GM18909 (cell line): ENCODE results near the gene GSX1.
"Not testable (repeated sequence)": the region's sequence is repeated elsewhere in the genome, so short reads cannot be mapped to it uniquely, and the experiment has no call there.

ENCODE experiments used
- ATAC-seq: cut with Tn5 transposase; IDR thresholded peaks from one replicate; pipeline ENCODE4 v1.9.1; 2021; ENCODE audit warnings: mild to moderate bottlenecking; ENCODE audit not compliant: unreplicated experiment, poor library complexity

Gene GSX1

GRCh38 chr13:27793507-27794367 lies 1.5 kb downstream of the GSX1 start:
- no peak for ATAC-seq

DNA sequence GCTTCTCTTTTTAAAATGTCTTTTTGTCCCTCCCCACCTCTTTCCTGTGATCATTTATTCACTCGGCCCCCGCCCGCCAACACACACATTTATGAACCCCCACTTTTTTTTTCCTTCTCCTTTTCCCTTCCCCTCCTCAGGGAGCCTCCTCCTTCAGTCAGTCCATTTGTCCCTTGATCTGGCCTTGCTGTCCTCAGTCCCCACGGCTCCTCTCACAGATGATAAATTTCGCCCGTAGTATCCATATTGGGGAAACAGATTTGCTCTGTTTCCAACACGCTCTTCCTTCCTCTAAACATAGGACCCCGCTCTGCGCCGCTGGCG lies 2.0 kb downstream of the GSX1 start:
- no peak for ATAC-seq

GRCh38 chr13:27794921-27795717 lies 2.8 kb downstream of the GSX1 start:
- ATAC-seq: no peak

DNA sequence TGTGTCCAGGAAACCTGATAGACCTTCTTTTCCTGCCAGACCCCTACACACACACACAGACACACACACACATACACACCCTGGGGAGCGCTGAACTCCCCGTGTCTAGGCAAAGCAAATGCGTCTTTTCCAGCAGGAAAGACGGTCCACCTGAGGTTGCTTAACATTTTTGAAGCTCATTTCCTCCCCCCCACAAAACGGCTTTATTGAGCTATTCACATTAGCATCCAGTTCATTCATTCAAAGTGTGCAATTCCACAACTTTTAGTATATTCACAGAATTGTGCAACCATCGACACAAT lies 3.4 kb downstream of the GSX1 start:
- ATAC-seq: no peak

DNA sequence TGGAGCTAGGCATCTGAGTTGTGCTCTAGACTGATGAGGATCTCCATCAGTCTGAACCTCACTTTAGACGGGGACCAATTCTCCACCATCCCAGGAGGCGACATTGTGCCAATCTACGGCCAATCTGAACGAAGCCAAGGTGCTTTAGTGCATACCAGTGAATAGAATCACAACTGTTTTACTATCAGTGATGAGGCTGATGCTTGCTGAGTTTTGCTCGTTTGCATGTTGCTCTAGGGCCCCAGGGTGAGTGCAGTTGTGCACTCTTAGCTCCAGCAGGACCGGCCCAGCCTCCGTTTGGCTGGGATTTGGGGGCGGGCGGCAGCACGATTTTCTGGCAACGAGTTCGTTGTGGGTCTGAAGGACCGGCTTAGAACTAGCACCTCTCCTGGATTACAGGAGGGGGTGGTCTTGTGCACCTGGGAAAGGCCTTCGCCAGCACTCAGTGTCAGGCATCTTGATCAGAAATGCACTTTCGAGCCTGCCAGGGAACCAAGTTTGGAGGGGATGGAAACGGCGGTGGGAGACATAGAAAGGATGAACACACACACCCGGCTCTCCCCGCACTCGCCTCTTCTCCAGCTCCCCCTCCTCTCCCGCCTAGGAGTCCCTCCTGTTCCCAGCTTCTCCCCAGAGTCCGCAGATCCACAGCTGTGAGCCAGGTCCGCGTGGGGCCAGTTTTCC lies 4.4 kb downstream of the GSX1 start:
- no peak for ATAC-seq

- ATAC-seq: no peak
These were observed 4.9 kb downstream of the GSX1 start for GRCh38 chr13:27797228-27797624.

DNA sequence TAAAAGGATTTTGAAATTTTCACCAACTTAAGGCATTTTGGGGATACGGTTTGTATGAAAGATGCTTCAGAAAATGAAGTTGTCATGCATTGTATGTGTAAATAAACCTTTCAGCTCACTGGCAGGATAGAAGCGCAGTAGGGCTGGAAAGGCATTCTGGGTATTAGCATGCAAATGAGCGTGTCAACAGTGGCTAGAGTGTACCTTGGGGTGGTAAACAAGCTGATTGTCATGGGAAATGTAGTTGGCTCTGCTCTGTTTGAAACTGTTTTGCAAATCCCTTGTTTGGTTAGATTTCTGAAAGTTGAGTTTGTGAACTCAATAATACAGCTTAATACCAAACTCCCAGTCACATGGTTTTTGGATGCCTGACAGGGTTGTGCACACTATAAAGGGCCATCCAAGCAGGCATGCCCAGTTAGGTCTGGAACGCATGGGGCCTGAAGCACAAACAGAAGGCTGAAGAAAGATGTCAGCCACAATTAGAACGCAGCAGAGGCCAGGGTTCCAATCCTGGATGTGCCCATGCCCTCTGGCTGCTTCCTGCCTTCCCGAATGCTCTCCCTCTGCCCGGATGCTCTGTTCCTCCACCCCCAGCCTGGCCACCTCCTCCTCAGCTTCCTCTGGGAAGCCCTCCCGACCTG lies 14.6 kb downstream of the GSX1 start:
- ATAC-seq: no peak

DNA sequence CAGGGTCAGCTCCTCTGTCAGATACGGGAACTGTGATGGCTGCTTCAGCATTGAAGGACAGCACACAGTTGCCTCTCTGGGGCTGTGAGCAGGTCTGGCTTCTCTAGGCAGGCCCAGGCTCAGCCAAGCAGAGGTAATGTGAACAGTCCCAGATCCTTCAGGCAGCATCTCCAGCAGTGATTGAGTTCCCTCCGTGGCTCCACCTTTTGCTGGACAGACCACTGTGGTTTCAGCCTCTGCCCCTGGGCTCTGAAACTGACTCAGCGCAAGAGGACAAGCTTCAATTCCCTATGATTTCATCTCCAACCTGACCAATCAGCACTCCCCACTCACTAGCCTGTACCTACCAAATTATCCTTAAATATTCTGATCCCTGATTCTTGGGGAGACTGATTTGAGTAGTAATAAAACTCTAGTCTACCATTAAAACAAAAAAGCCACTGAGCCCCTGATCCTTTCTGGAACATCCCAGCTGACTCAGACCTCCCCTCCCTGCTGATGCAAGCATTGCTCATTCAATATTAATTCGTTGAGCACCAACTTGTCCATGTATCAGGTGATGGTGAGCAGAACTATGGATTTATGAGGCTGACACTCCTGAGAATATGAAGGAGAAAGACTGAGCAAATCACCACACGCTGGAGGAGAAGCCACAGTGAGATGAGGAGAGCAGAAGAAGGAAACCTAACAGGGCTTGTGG lies 16.7 kb downstream of the GSX1 start:
- no peak for ATAC-seq

- no peak for ATAC-seq
These were observed 17.7 kb downstream of the GSX1 start for GRCh38 chr13:27810009-27810408.

DNA sequence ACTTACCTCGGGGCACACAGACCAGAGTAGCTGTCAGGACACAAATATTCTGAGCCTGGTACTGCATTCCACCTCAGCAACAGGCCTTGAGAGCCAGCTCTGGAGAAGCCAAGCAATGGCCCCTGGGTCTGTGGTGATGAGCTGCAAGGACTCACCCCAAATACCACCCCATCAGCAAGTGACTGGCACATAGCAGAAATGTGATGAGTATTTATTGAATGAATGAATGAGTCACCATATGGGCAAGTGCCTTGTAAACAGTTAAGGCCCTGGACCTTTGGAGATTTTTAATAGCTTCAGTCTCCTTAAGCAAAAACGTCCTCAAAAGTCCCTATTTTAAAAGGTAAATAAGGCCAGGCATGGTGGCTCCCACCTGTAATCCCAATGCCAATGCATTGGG lies 18.2 kb downstream of the GSX1 start:
- no peak for ATAC-seq

DNA sequence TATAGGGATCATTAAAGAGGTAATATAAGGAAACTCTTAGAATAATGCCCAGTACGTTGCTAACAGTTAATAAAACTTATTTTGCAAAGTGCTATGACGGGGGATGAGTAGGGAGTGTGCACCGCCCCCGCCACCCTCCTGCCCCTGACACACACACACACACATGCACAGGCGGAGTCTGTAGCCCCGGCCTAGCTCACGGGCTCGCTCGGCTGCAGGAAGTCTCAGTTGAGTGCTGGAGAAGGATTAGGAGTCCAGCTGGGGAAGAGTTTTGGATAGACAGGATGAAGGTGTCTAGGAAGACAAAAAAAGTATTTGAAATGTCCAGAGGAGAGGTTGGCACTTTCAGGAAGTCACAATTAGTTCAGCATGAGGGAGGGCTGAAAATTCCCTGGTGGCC lies 21.5 kb downstream of the GSX1 start:
- no peak for ATAC-seq

DNA sequence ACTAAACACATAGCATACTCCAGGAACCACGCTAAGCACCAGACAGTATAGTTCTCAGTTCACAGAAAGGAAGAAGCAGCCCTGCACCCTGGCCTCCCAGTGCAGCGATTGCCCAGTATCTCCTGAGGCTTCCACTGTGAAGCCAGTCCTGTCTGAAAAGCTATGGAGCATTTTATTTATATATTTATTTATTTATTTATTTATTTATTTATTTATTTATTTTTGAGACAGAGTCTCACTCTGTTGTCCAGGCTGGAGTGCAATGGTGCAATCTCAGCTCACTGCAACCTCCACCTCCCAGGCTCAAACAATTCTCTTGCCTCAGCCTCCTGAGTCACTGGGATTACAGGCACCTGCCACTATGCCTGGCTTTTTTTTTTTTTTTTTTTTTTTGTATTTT lies 25.5 kb downstream of the GSX1 start:
- ATAC-seq: not testable (repeated sequence)

DNA sequence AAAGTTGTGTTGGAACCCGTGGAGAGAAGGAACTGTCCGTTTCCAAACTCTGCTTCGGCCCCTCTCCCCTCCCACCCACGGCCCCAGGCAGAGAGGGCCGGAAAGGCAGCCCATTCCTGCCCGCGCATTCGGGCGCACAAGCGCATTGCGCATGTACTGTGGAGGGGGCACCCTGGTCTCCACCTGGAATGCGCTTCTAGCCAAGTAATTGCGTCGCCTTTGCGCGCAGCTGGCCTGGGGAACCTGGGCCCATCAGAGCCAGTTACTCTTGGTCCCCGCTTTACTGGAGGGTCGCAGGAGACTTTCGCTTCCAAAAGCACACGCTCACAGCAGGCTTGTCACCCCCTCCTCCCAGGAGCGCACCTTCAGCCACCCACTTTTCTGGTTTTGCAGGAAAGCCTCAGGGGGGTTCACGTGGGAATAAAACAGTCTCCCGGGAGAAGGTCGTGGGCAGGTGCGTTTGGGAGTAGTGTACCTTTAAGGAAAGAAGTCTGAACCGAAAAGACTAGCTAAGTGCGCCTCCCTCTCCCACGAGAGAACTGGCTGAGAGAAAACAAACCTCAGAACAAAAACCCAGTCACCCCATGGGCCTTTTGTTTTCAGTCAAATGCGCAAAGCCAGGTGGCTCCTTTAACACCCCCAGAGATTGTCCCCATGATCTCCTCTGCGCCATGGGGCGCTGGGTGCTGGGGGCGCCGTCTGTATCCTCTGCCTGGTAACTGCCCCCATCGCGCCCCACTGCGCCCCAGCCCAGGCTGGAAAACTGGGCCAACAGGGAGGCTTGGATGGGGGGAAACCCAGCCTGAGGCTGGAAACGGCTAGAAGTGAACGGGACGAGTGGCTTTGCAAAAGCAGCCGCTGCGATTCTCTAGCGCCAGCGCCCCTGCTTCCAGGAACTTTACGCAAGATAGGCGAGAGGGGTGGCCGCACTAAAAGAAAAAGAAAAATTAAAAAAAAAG lies 28.5 kb downstream of the GSX1 start:
- no peak for ATAC-seq

DNA sequence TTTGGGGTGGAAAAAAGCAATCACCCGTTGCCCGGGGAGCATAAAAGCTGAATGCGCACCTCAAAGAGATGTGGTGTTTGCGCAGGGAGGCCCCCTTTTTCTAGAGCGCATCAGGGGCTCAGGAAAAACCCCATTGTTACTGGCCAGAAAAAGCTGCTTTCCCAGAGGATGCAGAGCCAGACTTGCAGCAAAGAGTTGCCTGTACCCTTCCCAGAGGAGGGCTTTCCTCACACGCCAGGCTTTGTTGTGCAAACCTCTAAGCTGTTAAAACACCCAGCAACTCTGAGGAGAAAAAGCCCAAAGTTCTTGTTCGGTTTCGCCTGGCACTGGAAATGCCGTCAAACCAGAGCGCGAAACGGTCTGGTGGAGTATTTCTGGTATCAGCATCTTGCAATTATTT lies 29.3 kb downstream of the GSX1 start:
- no peak for ATAC-seq

- ATAC-seq: no peak
These were observed 30.1 kb downstream of the GSX1 start for GRCh38 chr13:27822258-27822872.

DNA sequence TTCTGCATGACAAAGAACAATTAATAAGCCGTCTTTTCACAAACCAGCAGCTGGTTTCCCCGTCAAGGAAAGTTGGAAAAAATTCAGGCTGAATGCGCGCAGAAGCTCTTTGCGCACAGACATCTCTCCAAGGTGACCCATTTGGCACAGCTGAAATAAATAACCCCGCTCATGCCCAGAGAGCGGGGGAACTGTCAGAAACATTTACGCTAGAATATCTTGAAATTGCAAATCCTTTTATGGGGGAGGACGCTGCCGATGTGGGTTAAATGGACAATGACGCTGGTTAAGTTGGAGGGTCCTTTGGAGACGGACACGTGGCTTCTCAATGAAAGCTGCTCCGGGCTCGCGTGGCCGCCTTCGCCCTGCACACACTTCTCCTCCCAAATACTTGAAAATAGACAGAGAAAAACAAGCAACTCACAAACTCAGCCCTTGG lies 30.6 kb downstream of the GSX1 start:
- ATAC-seq: no peak

GRCh38 chr13:27824121-27824520 lies 31.8 kb downstream of the GSX1 start:
- ATAC-seq: no peak

GRCh38 chr13:27825072-27825471 lies 32.8 kb downstream of the GSX1 start:
- ATAC-seq: no peak
